Inflammatory macrophage treated with lipopolysaccharide for 1 hour (primary cell): ENCODE results near the gene WIPF3.

Experiments used
- DNase-seq, 2 donors: peaks; one replicate each; pipeline ENCODE4 v3.0.0-alpha.2; 2020 to 2022

Gene WIPF3

GRCh38 chr7:29919790-29920189, 113.5 kb downstream of the WIPF3 start:
- no peak for DNase-seq

DNA sequence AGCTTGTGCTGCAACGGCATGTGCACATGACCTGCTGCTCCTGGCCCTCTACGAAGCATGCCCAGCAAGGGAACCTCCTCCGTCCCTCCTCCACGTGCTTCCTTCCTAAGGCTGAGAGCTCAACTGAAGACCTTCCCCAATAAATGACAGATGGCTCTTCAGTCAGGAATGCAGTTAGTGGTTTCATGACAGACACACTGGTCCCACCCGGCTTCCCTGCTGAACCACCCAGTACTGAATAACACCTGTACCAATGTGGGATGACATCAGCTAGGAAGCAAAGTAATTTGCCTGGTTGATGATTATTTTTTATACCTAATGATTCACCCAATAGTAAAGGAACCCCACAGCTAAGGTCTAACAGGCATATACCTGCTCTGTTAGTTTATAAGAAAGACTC, 114.2 kb downstream of the WIPF3 start:
- DNase-seq: no peak

DNA sequence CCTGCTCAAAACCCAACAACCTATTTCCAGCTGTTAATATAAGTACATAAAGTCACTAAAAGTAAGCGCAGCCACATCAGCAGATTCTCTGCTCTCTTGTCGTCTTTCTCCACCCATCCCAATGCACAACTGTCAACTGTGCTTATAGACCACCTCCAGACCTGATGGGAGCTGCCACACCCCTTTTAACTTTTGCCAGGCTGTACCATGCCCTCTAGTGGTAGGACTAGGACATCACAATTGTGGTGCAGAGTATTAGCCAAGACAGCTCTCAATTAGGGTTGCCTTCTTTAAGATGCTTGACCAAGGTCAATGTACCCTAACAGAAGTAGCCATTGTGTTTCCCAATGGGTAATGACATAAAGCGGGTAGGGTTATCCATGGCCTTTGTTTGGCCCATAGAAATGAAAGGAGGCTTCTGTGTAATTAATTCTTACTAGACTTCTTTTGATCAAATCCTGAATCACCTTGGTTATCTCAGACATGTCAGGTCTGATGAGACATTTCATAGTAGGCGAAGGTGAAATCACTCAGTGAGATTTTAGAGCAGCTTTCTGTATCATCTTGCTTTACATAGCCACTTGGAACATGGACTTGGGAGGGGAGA, 115.2 kb downstream of the WIPF3 start:
- DNase-seq: peak; percentile 46 to 78

DNA sequence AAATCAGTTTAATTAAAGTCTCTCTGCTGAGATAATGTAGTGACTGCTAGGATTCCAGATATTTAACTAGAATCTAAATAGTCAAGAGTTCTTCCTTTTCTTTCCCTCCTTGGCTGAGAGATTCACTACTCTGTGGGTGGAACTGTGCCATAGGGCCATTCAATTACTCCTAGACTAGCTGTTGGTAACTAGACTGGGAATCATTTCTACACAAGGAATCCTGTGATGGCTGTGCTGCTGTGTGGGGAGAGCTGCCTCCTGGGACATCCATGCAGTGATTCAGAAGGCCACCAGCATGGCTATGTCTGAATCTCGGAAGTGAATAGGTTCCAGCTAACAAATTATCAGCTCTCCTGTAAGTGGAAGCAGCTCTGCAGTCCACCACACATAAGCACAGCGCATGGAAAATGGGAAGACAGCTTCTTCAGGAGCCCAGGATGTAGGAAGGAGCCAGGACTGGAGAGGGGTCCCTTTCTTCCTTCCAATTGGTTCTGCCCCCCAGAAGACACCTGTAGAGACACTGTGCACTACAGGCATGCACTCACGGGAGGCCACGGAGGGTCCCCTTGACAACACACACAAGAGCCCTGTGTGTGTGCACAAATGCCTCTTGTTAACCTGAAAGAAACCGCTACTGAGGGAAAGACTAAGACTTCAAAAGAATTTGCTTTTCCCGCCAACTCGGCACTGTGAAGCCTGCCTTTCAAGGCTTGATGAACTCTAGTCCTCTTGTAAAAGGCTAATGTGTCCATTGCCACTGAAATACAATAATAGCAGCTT, 116.8 kb downstream of the WIPF3 start:
- DNase-seq: no peak

DNA sequence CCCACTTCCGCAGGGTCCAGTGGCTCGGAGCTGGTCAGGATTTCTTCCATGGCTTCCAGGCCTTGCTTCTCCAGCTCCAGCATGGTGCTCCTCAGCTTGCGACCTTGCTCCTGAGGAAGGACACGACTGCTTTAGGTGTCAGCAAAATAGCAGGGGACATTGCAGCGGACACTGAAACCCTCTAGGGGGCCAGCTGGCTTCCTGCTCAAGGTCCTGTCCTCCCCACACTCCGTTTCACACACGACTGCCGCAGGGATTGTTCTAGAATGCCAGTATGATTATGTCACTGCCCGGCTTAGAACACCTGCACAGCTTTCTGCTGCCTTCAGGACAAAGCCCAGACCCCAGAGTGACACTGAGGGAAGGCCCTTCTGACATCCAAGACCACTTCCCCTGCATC, 117.7 kb downstream of the WIPF3 start:
- no peak for DNase-seq

DNA sequence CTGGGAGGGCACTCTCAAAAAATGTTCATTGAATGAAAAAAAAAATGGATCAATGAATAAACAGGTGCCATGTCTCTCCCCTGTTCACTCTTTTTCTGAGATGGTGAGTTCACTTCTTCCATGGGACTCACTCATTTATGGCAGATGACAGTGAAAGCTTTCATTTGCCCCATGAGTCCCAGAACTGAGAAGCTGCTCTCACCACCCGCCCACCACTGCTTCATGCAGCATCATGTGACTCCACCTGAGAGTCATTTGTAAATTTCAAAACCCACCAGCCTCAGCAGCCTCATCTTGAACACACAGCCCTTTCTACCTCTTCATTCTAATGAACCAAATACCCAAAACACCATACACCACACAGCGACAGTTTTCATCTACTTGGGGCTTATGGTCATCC, 118.4 kb downstream of the WIPF3 start:
- no peak for DNase-seq

DNA sequence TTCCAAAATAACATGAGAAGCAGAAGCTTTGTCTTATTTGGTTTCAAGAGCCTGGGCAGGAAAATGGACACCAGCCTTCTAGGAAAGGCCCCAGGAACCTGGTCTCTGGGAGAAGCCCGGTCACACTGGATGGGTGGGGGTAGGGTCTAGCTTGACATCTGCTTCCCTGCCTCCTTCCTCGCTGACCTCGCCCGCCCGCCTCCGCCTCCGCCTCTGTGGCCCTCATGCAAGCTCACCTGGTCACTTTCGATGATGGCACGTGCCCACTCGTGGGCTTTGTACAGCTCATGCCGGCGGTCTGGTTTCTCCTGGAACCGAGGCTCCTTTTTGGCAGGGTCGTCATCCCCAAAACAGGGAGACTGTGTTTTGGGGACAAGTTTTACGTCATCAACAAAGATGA, 119.9 kb downstream of the WIPF3 start:
- DNase-seq: no peak

DNA sequence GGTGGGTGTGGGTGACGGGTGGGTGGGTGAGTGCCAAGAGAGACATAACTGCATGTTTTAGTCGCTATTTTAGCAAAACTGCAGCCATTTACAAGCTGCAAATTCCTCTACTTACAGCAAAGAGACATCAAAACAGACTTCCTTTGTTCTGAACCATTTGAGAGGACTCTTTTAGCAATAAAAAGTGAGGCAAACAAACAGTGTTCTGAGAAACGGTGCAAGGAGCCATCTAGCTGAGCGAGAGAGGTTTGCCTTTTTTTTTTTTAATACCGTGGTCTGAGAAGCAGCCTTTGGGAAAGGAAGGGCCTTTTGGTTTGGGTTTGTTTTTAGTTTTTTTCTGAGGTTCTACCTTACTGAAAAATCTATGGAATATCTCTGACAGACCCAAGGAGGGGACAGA, 120.4 kb downstream of the WIPF3 start:
- no peak for DNase-seq

DNA sequence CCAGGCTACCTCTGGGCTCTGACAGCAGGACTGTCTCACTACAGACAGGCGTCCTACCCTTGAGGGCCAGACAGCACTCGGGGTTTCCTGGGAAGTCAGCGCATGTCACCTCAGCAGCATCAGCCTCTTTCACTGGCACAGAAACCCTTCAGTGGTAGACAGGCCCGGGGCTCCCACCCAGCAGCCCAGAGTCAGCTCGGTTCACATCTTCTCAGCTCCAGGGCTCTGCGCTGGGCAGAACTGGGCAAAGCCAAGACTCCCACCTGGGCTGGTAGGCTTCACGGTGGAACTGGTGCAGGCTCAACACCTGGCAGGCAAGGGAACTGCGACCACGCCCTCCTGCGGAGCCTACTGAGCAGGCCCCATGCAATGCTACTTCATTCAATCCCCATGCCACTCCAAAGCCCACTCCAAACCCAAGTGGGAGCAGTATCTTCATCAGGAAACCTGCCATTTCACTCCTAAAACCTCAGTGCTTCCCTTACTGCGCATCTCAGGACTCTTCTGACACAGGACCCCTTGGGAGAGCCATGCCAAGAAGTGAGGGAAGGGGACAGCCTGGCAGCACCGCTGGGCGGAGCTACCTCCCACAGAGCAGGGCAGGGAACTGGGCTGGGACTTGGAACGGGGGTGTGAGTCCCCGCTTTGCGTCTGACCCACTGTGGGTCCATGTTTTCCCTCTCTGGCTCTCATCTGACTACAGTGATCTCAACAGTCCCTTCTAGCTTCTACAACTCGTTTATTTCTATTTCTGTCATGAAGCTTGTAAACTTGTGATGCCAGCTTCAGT, 122.9 kb downstream of the WIPF3 start:
- DNase-seq: no peak

DNA sequence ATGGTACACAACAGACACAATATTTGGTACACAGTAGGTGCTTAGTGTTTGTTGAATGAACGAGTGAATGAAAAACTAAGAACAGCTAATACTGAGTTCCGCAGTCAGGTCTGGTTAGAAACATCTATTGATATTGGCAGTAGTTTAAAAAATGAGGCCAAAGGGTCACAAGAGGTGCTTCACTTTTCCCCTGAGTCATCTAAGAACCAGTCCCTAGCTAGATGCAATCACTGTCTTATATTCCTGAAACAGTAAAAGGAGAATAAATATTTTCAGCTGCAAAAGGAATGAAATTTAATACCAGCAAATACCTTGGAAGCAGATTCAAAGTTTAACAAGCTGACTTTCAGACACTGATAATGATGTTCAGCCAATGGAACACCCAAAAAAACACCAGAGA, 128.8 kb downstream of the WIPF3 start:
- no peak for DNase-seq

DNA sequence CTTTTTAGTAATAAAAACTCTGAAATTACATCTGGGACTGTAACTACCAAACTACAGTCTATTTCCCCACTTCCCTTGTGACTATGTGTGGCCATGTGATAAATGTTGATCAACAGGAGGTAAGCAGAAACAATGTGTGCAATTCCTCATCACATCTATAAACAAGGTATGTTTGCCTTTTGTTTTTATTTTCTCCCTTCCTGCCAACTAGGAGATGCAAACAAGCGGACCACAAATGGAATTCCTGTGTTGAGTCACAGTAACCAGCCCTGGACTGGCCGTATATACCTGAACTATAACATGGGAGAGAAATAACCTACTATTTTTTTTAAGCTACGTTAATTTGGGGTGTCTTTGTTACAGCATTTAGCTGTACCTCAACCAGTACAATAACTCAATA, 130.8 kb downstream of the WIPF3 start:
- DNase-seq: no peak

DNA sequence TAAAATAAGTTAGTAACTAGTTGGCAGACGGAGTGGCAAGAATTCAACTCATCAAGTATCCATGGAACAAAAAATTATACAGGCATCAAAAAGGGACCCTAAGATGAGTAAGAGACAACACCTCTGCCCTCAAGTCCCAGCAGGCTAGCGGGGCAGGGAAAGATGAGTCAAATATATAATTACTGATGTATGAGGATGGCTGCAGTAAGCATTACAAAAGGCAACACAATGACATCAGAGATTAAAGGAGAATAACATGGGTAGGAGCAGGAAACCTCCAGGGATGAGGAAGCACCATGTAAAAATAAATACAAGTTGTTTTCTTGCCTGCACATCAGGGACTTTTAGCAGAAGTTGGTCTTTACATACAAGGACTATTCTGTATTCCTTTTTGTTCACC, 133.9 kb downstream of the WIPF3 start:
- DNase-seq: no peak

- no peak for DNase-seq
Measured at GRCh38 chr7:29945259-29945809, 139.0 kb downstream of the WIPF3 start.

DNA sequence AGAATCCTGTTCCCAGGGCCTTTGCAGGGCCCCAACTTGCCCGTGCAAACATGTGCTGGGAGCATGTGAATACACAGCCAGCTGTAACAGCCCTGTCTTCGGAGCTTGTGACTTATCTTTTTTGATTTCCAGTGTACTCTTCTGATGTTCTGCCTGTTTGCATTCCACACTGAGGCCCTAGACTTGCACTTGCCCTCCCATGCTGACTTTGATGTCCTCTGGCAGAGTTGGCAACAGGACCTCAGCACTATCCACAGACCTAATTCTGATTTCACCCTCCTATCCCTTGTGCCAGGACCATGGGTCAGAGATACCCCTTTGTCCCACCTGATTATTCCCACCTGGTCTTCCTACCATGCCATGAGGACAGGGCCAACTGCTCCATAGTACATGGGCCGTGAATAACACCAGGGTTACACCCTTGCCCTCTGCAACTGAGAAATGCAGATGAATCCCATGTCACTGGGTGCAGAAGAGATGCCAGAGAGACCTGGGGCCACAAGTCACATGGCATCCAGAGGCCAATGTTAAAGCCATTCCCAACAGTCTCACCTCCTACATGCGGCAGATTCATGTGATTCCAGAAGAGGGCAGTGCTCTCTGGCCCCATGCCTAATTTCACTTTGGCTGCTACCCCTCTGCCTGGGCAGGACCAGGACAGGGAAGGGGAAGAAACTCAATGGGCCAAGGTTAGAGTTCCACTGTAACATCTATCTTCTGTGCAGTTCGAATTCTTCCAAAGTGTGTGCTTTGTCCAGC, 140.3 kb downstream of the WIPF3 start:
- peak; percentile 15 to 33 for DNase-seq

DNA sequence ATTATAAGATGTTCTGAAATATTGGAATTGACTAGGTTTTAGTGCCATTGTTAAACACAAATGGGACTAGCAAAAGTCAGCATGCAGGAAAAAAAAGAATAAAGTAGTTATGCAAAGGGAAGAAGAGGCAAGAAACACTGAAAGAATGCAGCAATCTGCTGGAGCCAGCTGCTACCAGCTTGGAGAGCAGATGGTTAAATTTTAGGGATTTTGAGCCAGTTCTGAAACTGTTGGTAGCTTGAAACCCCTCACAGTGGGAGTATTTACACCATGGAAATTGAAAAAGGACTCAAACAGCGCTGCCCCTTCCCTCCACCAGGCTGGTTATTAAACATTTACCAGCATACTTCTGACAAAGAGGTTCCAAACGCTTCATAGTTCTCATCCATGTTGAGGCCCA, 142.3 kb downstream of the WIPF3 start:
- DNase-seq: no peak

- no peak for DNase-seq
Measured at GRCh38 chr7:29950480-29950879, 144.2 kb downstream of the WIPF3 start.

GRCh38 chr7:29951206-29951605, 144.9 kb downstream of the WIPF3 start:
- DNase-seq: no peak

GRCh38 chr7:29953726-29954347, 147.5 kb downstream of the WIPF3 start:
- peak; percentile 45 to 54 for DNase-seq

DNA sequence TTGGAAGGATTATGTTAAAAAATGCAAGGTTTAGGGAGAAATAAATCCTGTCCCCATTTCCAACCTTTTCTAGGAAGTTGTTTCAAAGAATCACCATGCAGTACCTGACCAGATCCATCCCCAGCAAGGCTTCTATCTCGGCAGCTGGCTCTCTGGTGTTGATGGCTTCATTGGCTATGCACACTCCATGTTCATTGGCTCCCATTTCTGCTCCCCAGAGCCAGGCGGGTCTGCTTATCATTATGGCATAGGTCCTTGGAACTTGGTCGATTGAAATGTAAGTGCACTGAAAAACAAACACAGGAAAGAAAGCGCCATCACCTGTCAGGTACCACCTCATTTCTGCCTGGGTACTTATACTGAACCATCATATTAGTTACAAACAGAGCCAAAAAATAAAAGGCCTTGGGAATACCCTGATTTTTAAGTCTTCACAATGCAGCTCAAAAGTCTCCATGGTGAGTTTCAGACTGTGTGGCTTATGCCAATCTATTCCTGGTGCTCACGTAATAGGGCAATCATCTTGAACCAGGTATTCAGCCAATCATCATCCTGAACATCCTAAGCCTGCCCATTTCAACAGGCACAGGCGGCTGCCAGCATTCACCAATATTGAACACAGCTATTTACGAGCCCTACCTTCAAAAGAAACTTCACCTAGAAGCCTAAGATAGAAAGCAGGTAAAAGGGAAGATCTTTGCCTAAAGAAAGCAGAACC, 148.9 kb downstream of the WIPF3 start:
- DNase-seq: no peak

GRCh38 chr7:29955799-29956486, 149.6 kb downstream of the WIPF3 start:
- DNase-seq: peak; percentile 47 to 51

GRCh38 chr7:29956487-29956836, 150.2 kb downstream of the WIPF3 start:
- no peak for DNase-seq
